Parathyroid adenoma (tissue), 2 donors: ENCODE measurements around the gene GALNT3.

ENCODE experiments used
- H2AFZ ChIP-seq: fragments of 300-600 bp; sonication (generic); one replicate; pipeline ENCODE4 v1.7.0; 2017; ENCODE audit warnings: antibody characterized with exemption, mild to moderate bottlenecking
- H3K27ac ChIP-seq: fragments of 300-600 bp; sonication (generic); one replicate; pipeline ENCODE4 v1.7.0; 2017
- H3K27me3 ChIP-seq: fragments of 300-600 bp; sonication (generic); one replicate; pipeline ENCODE4 v1.7.0; 2017; ENCODE audit warnings: low read length; ENCODE audit not compliant: control insufficient read depth, insufficient read depth
- H3K36me3 ChIP-seq: fragments of 300-600 bp; sonication (generic); one replicate; pipeline ENCODE4 v1.7.0; 2017; ENCODE audit warnings: low read length; ENCODE audit not compliant: control insufficient read depth, insufficient read depth
- H3K4me1 ChIP-seq: fragments of 300-600 bp; sonication (generic); one replicate; pipeline ENCODE4 v1.7.0; 2017; ENCODE audit warnings: control low read depth
- H3K4me2 ChIP-seq: fragments of 300-600 bp; sonication (generic); one replicate; pipeline ENCODE4 v1.7.0; 2017; ENCODE audit warnings: low read length
- H3K4me3 ChIP-seq: fragments of 300-600 bp; sonication (generic); one replicate; pipeline ENCODE4 v1.7.0; 2017; ENCODE audit warnings: low read depth, low read length
- H3K79me2 ChIP-seq: fragments of 300-600 bp; sonication (generic); one replicate; pipeline ENCODE4 v1.7.0; 2017; ENCODE audit warnings: control low read depth
- H3K9ac ChIP-seq: fragments of 300-600 bp; sonication (generic); one replicate; pipeline ENCODE4 v1.7.0; 2017; ENCODE audit warnings: mild to moderate bottlenecking
- H3K9me3 ChIP-seq: fragments of 300-600 bp; sonication (generic); one replicate; pipeline ENCODE4 v1.7.0; 2017; ENCODE audit warnings: low read length; ENCODE audit not compliant: control insufficient read depth
- CTCF ChIP-seq: fragments of 300-600 bp; sonication (generic); IDR thresholded peaks from one replicate; pipeline ENCODE4 v1.7.0; 2017; ENCODE audit warnings: antibody characterized with exemption, mild to moderate bottlenecking
- donor health status: primary hyperparathyroidism.

GALNT3 gene

GRCh38 chr2:165837122-165837521 is 43.1 kb upstream of the GALNT3 start:
- Histone ChIP-seq H3K79me2 (no peaks in the 10 kb centered on the region), H3K36me3 (no peaks in the 10 kb centered on the region), H3K4me1 (no peaks in the 10 kb centered on the region), H3K27me3 (no peaks in the 10 kb centered on the region), H3K9me3 (no peaks in the 10 kb centered on the region), H3K4me2 (no peak overlapping the region), H2AFZ (no peak overlapping the region), H3K27ac (no peak overlapping the region), H3K9ac (no peak overlapping the region), H3K4me3 (no peak overlapping the region)
- no peak for TF ChIP-seq CTCF

GRCh38 chr2:165835363-165835762 is 41.3 kb upstream of the GALNT3 start:
- TF ChIP-seq CTCF: no peak
- no peak overlapping the region for H3K27ac ChIP-seq
- no peak overlapping the region for H3K4me2 ChIP-seq
- H3K4me1 ChIP-seq: no peaks in the 10 kb centered on the region
- no peaks in the 10 kb centered on the region for H3K36me3 ChIP-seq
- no peak overlapping the region for H2AFZ ChIP-seq
- H3K9ac ChIP-seq: no peak overlapping the region
- H3K9me3 ChIP-seq: no peaks in the 10 kb centered on the region
- no peaks in the 10 kb centered on the region for H3K27me3 ChIP-seq
- no peaks in the 10 kb centered on the region for H3K79me2 ChIP-seq
- no peak overlapping the region for H3K4me3 ChIP-seq

GRCh38 chr2:165833156-165833555 is 39.1 kb upstream of the GALNT3 start:
- Histone ChIP-seq H3K9ac (no peak overlapping the region), H3K79me2 (no peaks in the 10 kb centered on the region), H2AFZ (no peak overlapping the region), H3K4me1 (no peaks in the 10 kb centered on the region), H3K27me3 (no peaks in the 10 kb centered on the region), H3K27ac (no peak overlapping the region), H3K36me3 (no peaks in the 10 kb centered on the region), H3K4me2 (no peak overlapping the region), H3K4me3 (no peak overlapping the region), H3K9me3 (no peaks in the 10 kb centered on the region)
- no peak for TF ChIP-seq CTCF

GRCh38 chr2:165827921-165828276 is 33.9 kb upstream of the GALNT3 start:
- no peak for TF ChIP-seq CTCF

GRCh38 chr2:165827016-165827920 is 33.2 kb upstream of the GALNT3 start:
- no peak for TF ChIP-seq CTCF
- Histone ChIP-seq H3K27me3 (no peaks in the 10 kb centered on the region), H3K79me2 (no peaks in the 10 kb centered on the region)

More at GRCh38 chr2:165827921-165828276, 33.9 kb upstream of the GALNT3 start:
- no peaks in the 10 kb centered on the region for H3K9me3 ChIP-seq
- no peaks in the 10 kb centered on the region for H3K36me3 ChIP-seq
- no peak overlapping the region for H3K4me2 ChIP-seq
- no peak overlapping the region for H3K9ac ChIP-seq
- no peak overlapping the region for H3K27ac ChIP-seq
- H3K4me1 ChIP-seq: peaks cover 4% of the 10 kb centered on the region
- no peak overlapping the region for H2AFZ ChIP-seq
- no peak overlapping the region for H3K4me3 ChIP-seq
- H3K27me3 ChIP-seq: no peaks in the 10 kb centered on the region
- H3K79me2 ChIP-seq: no peaks in the 10 kb centered on the region

More at GRCh38 chr2:165827016-165827920, 33.2 kb upstream of the GALNT3 start:
- H3K36me3 ChIP-seq: no peaks in the 10 kb centered on the region
- no peak overlapping the region for H3K4me2 ChIP-seq
- H3K9ac ChIP-seq: no peak overlapping the region
- peaks cover 4% of the 10 kb centered on the region for H3K4me1 ChIP-seq
- no peaks in the 10 kb centered on the region for H3K9me3 ChIP-seq
- no peak overlapping the region for H2AFZ ChIP-seq
- H3K27ac ChIP-seq: no peak overlapping the region
- H3K4me3 ChIP-seq: no peak overlapping the region
